Naive thymus-derived CD4-positive, alpha-beta T cell (primary cell): ENCODE data around the gene MACF1. TPM values are rescaled to one million over a fixed set of nuclear protein-coding genes. Genes with fewer than 3 reads are reported as not detected.

Experiments used
- ATAC-seq: fragments of 150-1000 bp; cut with Tn5 transposase; 2 replicates; pipeline ENCODE4 v1.10.0; 2021; ENCODE audit warnings: mild to moderate bottlenecking, moderate library complexity
- CTCF ChIA-PET: fragments of 350-600 bp; sonication (Branson Sonifier 250); formaldehyde crosslinking; loops from one replicate; lab custom pipeline; 2021; ENCODE audit warnings: antibody characterized with exemption; lab: Charles Lee
- POLR2A ChIA-PET: fragments of 350-600 bp; sonication (Branson Sonifier 250); formaldehyde crosslinking; loops from one replicate; lab custom pipeline; 2021; ENCODE audit warnings: antibody characterized with exemption, inconsistent platforms; lab: Charles Lee
- DNase-seq, 9 donors: peaks; one replicate each; pipeline versions ENCODE4 v3.0.0 to v3.0.0-alpha.2; 2020 to 2022; ENCODE audit warnings: mixed read lengths in 1 of 9
- H3K27ac ChIP-seq: one replicate; pipeline ENCODE4 v1.7.0; 2013; ENCODE audit warnings: mild to moderate bottlenecking, low read depth, low read length, moderate library complexity
- H3K27me3 ChIP-seq, 2 donors: one replicate each; pipeline ENCODE4 v1.7.0; 2013; ENCODE audit warnings: low read length in 2 of 2, mild to moderate bottlenecking in 2 of 2, moderate library complexity in 2 of 2; ENCODE audit not compliant: control insufficient read depth in 2 of 2, insufficient read depth in 2 of 2
- H3K36me3 ChIP-seq, 3 experiments: 1 replicate in 2 of 3; 2 replicates in 1 of 3; pipeline ENCODE4 v1.7.0; 2013; ENCODE audit warnings: low read length in 3 of 3, mild to moderate bottlenecking in 3 of 3, moderate library complexity in 1 of 3; ENCODE audit not compliant: insufficient read depth in 3 of 3, control insufficient read depth in 2 of 3
- H3K4me1 ChIP-seq, 2 donors: one replicate each; pipeline ENCODE4 v1.7.0; 2013; ENCODE audit warnings: low read length in 2 of 2, mild to moderate bottlenecking in 2 of 2, moderate library complexity in 1 of 2; ENCODE audit not compliant: control insufficient read depth in 2 of 2, insufficient read depth in 2 of 2
- H3K4me3 ChIP-seq: 2 replicates; pipeline ENCODE4 v1.7.0; 2013; ENCODE audit warnings: mild to moderate bottlenecking, low read length
- H3K9me3 ChIP-seq, 3 experiments: 1 replicate in 2 of 3; 2 replicates in 1 of 3; pipeline ENCODE4 v1.7.0; 2013; ENCODE audit warnings: low read length in 3 of 3; ENCODE audit not compliant: control insufficient read depth in 2 of 3
- H3K27ac Mint-ChIP-seq, 9 donors: one replicate each; pipeline ENCODE4 v1.8.0; 2020 to 2022; ENCODE audit warnings: mixed read lengths in 9 of 9, mild to moderate bottlenecking in 8 of 9, moderate library complexity in 5 of 9, inconsistent platforms in 2 of 9
- H3K27me3 Mint-ChIP-seq, 5 donors: one replicate each; pipeline ENCODE4 v1.8.0; 2021 to 2022; ENCODE audit warnings: mixed read lengths in 5 of 5, mild to moderate bottlenecking in 1 of 5
- H3K36me3 Mint-ChIP-seq, 5 donors: one replicate each; pipeline ENCODE4 v1.8.0; 2020 to 2022; ENCODE audit warnings: mixed read lengths in 5 of 5, mild to moderate bottlenecking in 3 of 5, inconsistent platforms in 1 of 5
- H3K4me1 Mint-ChIP-seq, 7 donors: one replicate each; pipeline ENCODE4 v1.8.0; 2020 to 2022; ENCODE audit warnings: mixed read lengths in 7 of 7, mild to moderate bottlenecking in 3 of 7, inconsistent platforms in 1 of 7
- H3K4me3 Mint-ChIP-seq, 10 donors: one replicate each; pipeline ENCODE4 v1.8.0; 2020 to 2022; ENCODE audit warnings: mild to moderate bottlenecking in 10 of 10, mixed read lengths in 10 of 10, moderate library complexity in 6 of 10, inconsistent platforms in 2 of 10
- H3K9me3 Mint-ChIP-seq, 11 donors: one replicate each; pipeline ENCODE4 v1.8.0; 2020 to 2022; ENCODE audit warnings: mixed read lengths in 11 of 11, mild to moderate bottlenecking in 4 of 11, inconsistent platforms in 1 of 11, moderate library complexity in 1 of 11
- intact Hi-C, 2 donors: fragments of 100-400 bp; cut with micrococcal nuclease; formaldehyde crosslinking; loops; one replicate each; pipeline ENCODE4 v1.15.1; 2023
- polyA plus RNA-seq, 2 donors: library from polyadenylated mRNA; unstranded; fragments of 300-500 nt; fragmentation: Illumina TruSeq; gene quantifications; one replicate each; pipeline ENCODE4 v1.2.3, GENCODE V29; 2021
- total RNA-seq, 6 experiments: library from RNA in 5 of 6; stranded (reverse) in 5 of 6; gene quantifications; 1 replicate in 5 of 6; 2 replicates in 1 of 6; pipeline ENCODE4 v1.2.3 and lab custom pipeline; 2021 to 2026

MACF1 gene
- total and polyA plus RNA-seq, 7 experiments from 2014 or later: 21.2 to 409 (median 288) TPM

DNA sequence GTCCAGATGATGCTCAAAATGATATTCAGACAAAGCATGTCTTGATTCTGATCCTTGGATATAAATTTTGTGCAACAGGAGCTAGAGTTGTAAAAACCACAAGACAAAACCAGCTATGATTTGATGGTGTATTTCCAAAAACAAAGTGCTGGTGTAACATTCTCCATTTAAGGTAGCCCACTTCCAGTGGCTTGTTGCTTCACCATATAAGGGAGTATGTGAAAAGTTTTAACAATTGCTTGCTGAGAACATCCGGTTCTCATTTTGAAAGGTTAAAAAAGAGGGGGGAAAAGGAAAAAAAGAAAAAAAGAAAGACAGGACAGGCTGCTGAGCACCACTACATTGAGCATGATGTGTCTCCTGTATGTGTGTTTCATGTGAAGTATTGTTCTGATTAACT, 123.6 kb downstream of the MACF1 start:
- H3K4me3 Mint-ChIP-seq: peak overlapping the region in 4 of 10 donors; percentile 0 to 69 (median 42)
- CTCF ChIA-PET: interaction anchor here (1.2 kb wide), 1 partner anchor 10 kb away, joined by 4 read pairs; no protein-coding TSS in a partner anchor
- H3K36me3 Mint-ChIP-seq: peaks cover 3 to 44% (median 16%) of the 10 kb centered on the region in 5 donors
- H3K27me3 ChIP-seq: no peaks in the 10 kb centered on the region
- no peaks in the 10 kb centered on the region for H3K9me3 ChIP-seq
- H3K27ac Mint-ChIP-seq: peak overlapping the region in 7 of 9 donors; percentile 17 to 72 (median 44)
- H3K4me3 ChIP-seq: peak overlapping the region; percentile 29
- ATAC-seq (peak; percentile 47), DNase-seq (no peak)
- H3K36me3 ChIP-seq: peaks cover 30 to 87% (median 38%) of the 10 kb centered on the region in 3 experiments
- POLR2A ChIA-PET: no interaction called here
- peaks cover 7 to 35% (median 9%) of the 10 kb centered on the region in 7 donors for H3K4me1 Mint-ChIP-seq
- intact Hi-C loops: no loop called here
- no peaks in the 10 kb centered on the region for H3K27me3 Mint-ChIP-seq
- H3K4me1 ChIP-seq: peaks cover 0 to 18% of the 10 kb centered on the region in 2 donors
- H3K9me3 Mint-ChIP-seq: no peaks in the 10 kb centered on the region
- H3K27ac ChIP-seq: no peak overlapping the region

DNA sequence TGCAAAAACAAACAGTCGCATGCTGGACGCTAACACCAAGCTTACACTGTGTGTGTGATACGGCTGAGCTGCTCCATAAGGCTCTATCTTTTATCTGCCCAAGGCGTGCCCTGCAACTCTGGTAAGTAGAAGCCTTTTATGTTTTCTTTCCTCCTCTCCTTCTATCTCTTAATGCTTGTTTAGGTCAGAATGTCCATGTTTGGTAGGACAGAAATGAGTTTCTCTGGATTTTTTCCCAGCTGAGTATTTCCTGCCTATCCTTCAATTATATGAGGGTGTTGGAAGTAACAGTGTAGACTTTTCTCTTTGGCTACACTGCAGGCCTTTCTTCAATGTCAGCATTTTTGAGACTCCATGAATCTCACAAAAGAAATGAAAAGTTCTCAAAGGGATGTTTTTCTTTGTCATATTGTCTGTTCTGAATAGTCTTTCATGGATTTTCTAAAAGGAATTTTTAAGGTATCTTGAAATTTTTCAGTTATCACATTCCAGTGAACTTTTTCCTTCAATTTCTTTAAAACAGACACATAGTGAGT, 124.2 kb downstream of the MACF1 start:
- ATAC-seq (no peak), DNase-seq (no peak)
- no peaks in the 10 kb centered on the region for H3K27me3 Mint-ChIP-seq
- ChIA-PET CTCF (interaction anchor here (1.2 kb wide), 1 partner anchor 10 kb away, joined by 4 read pairs; no protein-coding TSS in a partner anchor), POLR2A (interaction anchor here (0.5 kb wide), 1 partner anchor 10 kb away, joined by 3 read pairs; no protein-coding TSS in a partner anchor)
- H3K9me3 ChIP-seq: no peaks in the 10 kb centered on the region
- intact Hi-C loops: no loop called here
- peaks cover 7 to 39% (median 10%) of the 10 kb centered on the region in 7 donors for H3K4me1 Mint-ChIP-seq
- no peak overlapping the region for H3K27ac ChIP-seq
- no peaks in the 10 kb centered on the region for H3K9me3 Mint-ChIP-seq
- H3K4me1 ChIP-seq: peaks cover 0 to 18% of the 10 kb centered on the region in 2 donors
- H3K27ac Mint-ChIP-seq: peak overlapping the region in 5 of 9 donors; percentile 14 to 69 (median 30)
- peaks cover 3 to 48% (median 21%) of the 10 kb centered on the region in 5 donors for H3K36me3 Mint-ChIP-seq
- peaks cover 30 to 89% (median 36%) of the 10 kb centered on the region in 3 experiments for H3K36me3 ChIP-seq
- no peaks in the 10 kb centered on the region for H3K27me3 ChIP-seq
- peak overlapping the region in 5 of 10 donors; percentile 0 to 69 (median 45) for H3K4me3 Mint-ChIP-seq
- H3K4me3 ChIP-seq: peak overlapping the region; percentile 29

DNA sequence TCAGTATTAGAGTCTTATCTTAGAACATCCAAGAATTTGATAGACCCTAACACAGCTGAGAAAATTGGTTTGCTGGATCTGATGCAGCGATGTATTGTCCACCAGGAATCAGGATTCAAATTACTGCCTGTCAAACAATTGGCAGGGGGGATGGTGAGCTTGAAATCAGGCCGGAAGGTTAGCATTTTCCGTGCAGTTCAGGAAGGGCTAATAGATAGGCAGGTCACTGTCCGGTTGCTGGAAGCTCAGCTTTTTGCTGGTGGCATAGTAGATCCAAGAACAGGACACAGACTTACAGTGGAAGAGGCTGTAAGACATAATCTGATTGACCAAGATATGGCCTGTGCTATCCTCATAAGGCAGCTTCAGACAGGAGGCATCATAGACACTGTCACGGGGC, 127.2 kb downstream of the MACF1 start:
- no peaks in the 10 kb centered on the region for H3K9me3 Mint-ChIP-seq
- ATAC-seq (no peak), DNase-seq (no peak)
- CTCF ChIA-PET: no interaction called here
- peaks cover 0 to 18% of the 10 kb centered on the region in 2 donors for H3K4me1 ChIP-seq
- no peaks in the 10 kb centered on the region for H3K27me3 ChIP-seq
- H3K4me3 ChIP-seq: no peak overlapping the region
- no peak overlapping the region for H3K4me3 Mint-ChIP-seq
- no peaks in the 10 kb centered on the region for H3K9me3 ChIP-seq
- H3K36me3 ChIP-seq: peaks cover 9 to 88% (median 29%) of the 10 kb centered on the region in 3 experiments
- no peak overlapping the region for H3K27ac ChIP-seq
- H3K36me3 Mint-ChIP-seq: peaks cover 3 to 59% (median 30%) of the 10 kb centered on the region in 5 donors
- peak overlapping the region in 4 of 9 donors; percentile 11 to 65 (median 40) for H3K27ac Mint-ChIP-seq
- POLR2A ChIA-PET: no interaction called here
- peaks cover 7 to 49% (median 14%) of the 10 kb centered on the region in 7 donors for H3K4me1 Mint-ChIP-seq
- no peaks in the 10 kb centered on the region for H3K27me3 Mint-ChIP-seq
- intact Hi-C loops: loop anchor here in 1 of 2 donors (5.0 kb wide), 1 partner anchor 139 kb away; no protein-coding TSS in a partner anchor

DNA sequence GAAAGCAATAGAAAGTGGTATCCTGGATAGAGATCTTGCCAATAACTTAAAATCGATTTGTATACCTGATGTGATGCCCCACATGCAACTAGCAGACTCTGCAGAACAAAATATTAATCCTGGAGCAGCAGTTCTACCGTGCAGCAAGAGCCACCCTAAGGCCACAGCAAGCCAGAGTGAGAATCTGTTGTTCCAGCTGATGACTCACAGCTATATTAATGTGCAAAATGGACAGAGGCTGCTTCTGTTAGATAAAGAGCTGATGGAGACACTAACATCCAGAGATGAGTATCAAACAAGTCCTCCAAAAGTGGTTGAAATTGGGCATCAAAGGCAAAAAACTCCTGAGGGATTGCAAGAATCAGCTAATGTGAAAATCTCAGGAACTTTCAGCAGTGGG, 127.8 kb downstream of the MACF1 start:
- Histone ChIP-seq H3K27me3 (no peaks in the 10 kb centered on the region), H3K4me3 (no peak overlapping the region), H3K9me3 (no peaks in the 10 kb centered on the region), H3K36me3 (peaks cover 9 to 89% (median 26%) of the 10 kb centered on the region in 3 experiments), H3K4me1 (peaks cover 0 to 16% of the 10 kb centered on the region in 2 donors), H3K27ac (no peak overlapping the region)
- intact Hi-C loops: loop anchor here in 1 of 2 donors (5.0 kb wide), 1 partner anchor 140 kb away; no protein-coding TSS in a partner anchor
- Mint-ChIP-seq H3K4me1 (peaks cover 6 to 45% (median 14%) of the 10 kb centered on the region in 7 donors), H3K9me3 (no peaks in the 10 kb centered on the region), H3K27me3 (no peaks in the 10 kb centered on the region), H3K36me3 (peaks cover 0 to 57% (median 29%) of the 10 kb centered on the region in 5 donors), H3K4me3 (no peak overlapping the region), H3K27ac (peak overlapping the region in 5 of 9 donors; percentile 32 to 72 (median 38))
- ChIA-PET POLR2A (no interaction called here), CTCF (no interaction called here)
- ATAC-seq: no peak
- no peak for DNase-seq

DNA sequence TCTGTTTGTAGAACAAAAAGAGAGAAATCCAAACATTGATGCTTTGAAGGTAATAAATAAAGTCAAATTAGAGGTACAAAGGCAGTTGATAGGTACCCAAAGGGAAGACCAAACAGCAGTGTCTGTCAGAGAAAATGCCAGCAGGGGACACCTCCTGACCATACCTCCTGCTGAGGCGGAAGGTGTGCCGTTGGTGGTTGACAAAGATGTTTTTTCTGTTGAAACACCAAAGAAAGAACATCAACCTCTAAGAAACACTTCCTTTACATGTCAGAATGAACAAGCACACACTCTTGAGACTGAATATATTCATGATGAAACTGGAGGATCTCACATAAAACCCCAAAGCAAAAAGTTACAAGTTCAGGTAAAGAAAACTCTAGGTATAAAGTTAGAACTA, 128.3 kb downstream of the MACF1 start:
- Mint-ChIP-seq H3K4me3 (no peak overlapping the region), H3K27ac (peak overlapping the region in 4 of 9 donors; percentile 9 to 79 (median 36)), H3K9me3 (no peaks in the 10 kb centered on the region), H3K36me3 (peaks cover 0 to 52% (median 27%) of the 10 kb centered on the region in 5 donors), H3K27me3 (no peaks in the 10 kb centered on the region), H3K4me1 (peaks cover 2 to 39% (median 11%) of the 10 kb centered on the region in 7 donors)
- Histone ChIP-seq H3K27me3 (no peaks in the 10 kb centered on the region), H3K4me1 (peaks cover 0 to 10% of the 10 kb centered on the region in 2 donors), H3K4me3 (no peak overlapping the region), H3K27ac (no peak overlapping the region), H3K36me3 (peaks cover 9 to 85% (median 23%) of the 10 kb centered on the region in 3 experiments), H3K9me3 (no peaks in the 10 kb centered on the region)
- intact Hi-C loops: loop anchor here in 1 of 2 donors (5.0 kb wide), 1 partner anchor 141 kb away; no protein-coding TSS in a partner anchor
- ChIA-PET CTCF (no interaction called here), POLR2A (no interaction called here)
- no peak for ATAC-seq
- no peak for DNase-seq

DNA sequence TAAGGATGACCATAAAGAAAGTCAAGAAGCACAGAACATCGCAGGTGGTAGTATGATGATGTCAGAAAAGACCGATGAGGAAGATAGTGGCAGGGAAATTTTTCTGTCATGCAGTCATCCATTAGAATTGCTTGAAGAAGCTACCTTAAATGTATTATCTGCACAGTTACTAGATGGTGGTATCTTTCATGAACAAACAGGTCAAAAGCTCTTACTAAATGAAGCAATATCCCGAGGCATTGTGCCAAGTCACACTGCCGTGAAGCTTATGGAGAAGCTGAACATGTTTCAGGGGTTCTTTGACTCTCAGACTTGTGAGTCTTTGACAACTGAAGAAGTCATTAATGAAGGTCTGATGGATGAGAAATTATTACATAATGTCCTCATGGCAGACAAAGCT, 128.8 kb downstream of the MACF1 start:
- H3K36me3 ChIP-seq: peaks cover 14 to 85% (median 22%) of the 10 kb centered on the region in 3 experiments
- ATAC-seq: no peak

More for the DNA sequence above, 128.8 kb downstream of the MACF1 start:
- intact Hi-C loops: loop anchor here in 1 of 2 donors (5.0 kb wide), 1 partner anchor 141 kb away; no protein-coding TSS in a partner anchor
- Histone ChIP-seq H3K9me3 (no peaks in the 10 kb centered on the region), H3K4me3 (no peak overlapping the region), H3K27ac (no peak overlapping the region), H3K27me3 (no peaks in the 10 kb centered on the region), H3K4me1 (peaks cover 0 to 8% of the 10 kb centered on the region in 2 donors)
- peaks cover 0 to 36% (median 10%) of the 10 kb centered on the region in 7 donors for H3K4me1 Mint-ChIP-seq
- no peaks in the 10 kb centered on the region for H3K9me3 Mint-ChIP-seq
- H3K4me3 Mint-ChIP-seq: no peak overlapping the region
- CTCF ChIA-PET: no interaction called here
- POLR2A ChIA-PET: no interaction called here
- DNase-seq: no peak
- H3K36me3 Mint-ChIP-seq: peaks cover 0 to 50% (median 26%) of the 10 kb centered on the region in 5 donors
- peak overlapping the region in 6 of 9 donors; percentile 9 to 79 (median 38) for H3K27ac Mint-ChIP-seq
- H3K27me3 Mint-ChIP-seq: no peaks in the 10 kb centered on the region
